Panc1 (cell line): ENCODE results near the gene IL17B. TPM values are rescaled to one million over a fixed set of nuclear protein-coding genes. Genes with fewer than 3 reads are reported as not detected.

ENCODE experiments used
- ATAC-seq: fragments of 200-7000 bp; cut with Tn5 transposase; 2 replicates; pipeline ENCODE4 v1.9.1; 2020; ENCODE audit warnings: mild to moderate bottlenecking, moderate library complexity
- BruUV-seq: library from RNA; stranded (reverse); fragments of 400-500 nt; replicated peaks from 2 replicates; lab custom pipeline; 2021; lab: Mats Ljungman, UMichigan
- CTCF ChIA-PET: fragments of 300-600 bp; sonication (Branson Sonifier 250); formaldehyde crosslinking; loops from one replicate; lab custom pipeline; 2022; ENCODE audit warnings: antibody characterized with exemption; lab: Charles Lee
- POLR2A ChIA-PET: fragments of 300-600 bp; sonication (Branson Sonifier 250); formaldehyde crosslinking; loops from one replicate; lab custom pipeline; 2022; ENCODE audit warnings: antibody characterized with exemption; lab: Charles Lee
- DNase-seq: peaks from one replicate; pipeline ENCODE4 v3.0.0-alpha.2; 2010; ENCODE audit warnings: low read depth, low spot score
- H3K27ac ChIP-seq: 2 replicates; pipeline ENCODE4 v1.5.1; 2011; ENCODE audit warnings: mild to moderate bottlenecking, low read length, inconsistent platforms
- H3K27me3 ChIP-seq: fragments of 200-500 bp; sonication (Bioruptor generic); 2 replicates; pipeline ENCODE4 v1.6.0; 2014; ENCODE audit warnings: low read length, inconsistent platforms; ENCODE audit not compliant: control insufficient read depth, insufficient read depth
- H3K36me3 ChIP-seq: fragments of 200-500 bp; sonication (Bioruptor generic); 2 replicates; pipeline ENCODE4 v1.5.1; 2014; ENCODE audit warnings: inconsistent platforms, mild to moderate bottlenecking, low read length, moderate library complexity; ENCODE audit not compliant: control insufficient read depth, insufficient read depth
- H3K4me1 ChIP-seq: 2 replicates; pipeline ENCODE4 v1.5.1; 2011; ENCODE audit warnings: inconsistent platforms, mild to moderate bottlenecking, low read length, moderate library complexity; ENCODE audit not compliant: control insufficient read depth, insufficient read depth
- H3K4me3 ChIP-seq, 2 experiments: 2 replicates each; pipeline ENCODE4 v1.5.1; 2011 to 2012; ENCODE audit warnings: low read depth in 2 of 2, low read length in 2 of 2, mild to moderate bottlenecking in 2 of 2, inconsistent platforms in 1 of 2, moderate library complexity in 1 of 2
- H3K9me3 ChIP-seq: fragments of 200-500 bp; sonication (Bioruptor generic); 2 replicates; pipeline ENCODE4 v1.5.1; 2014; ENCODE audit warnings: low read depth, mild to moderate bottlenecking, inconsistent platforms, low read length, moderate library complexity; ENCODE audit not compliant: control insufficient read depth, insufficient read depth
- POLR2AphosphoS5 ChIP-seq: IDR thresholded peaks from 2 replicates; pipeline ENCODE4 v1.6.1; 2012; ENCODE audit warnings: mild to moderate bottlenecking, low read depth, low read length, moderate library complexity
- SIN3A ChIP-seq: IDR thresholded peaks from 2 replicates; pipeline ENCODE4 v1.6.1; 2012; ENCODE audit warnings: low read depth, mild to moderate bottlenecking, low read length, moderate library complexity, borderline replicate concordance; ENCODE audit not compliant: insufficient read depth
- TCF7L2 ChIP-seq: IDR thresholded peaks from 2 replicates; pipeline ENCODE4 v1.6.1; 2011; ENCODE audit warnings: mild to moderate bottlenecking, low read depth, low read length, inconsistent platforms
- in situ Hi-C: cut with HindIII; loops from 2 replicates; pipeline ENCODE4 v1.10.0; 2016; ENCODE audit warnings: low sequenced_read_pairs, low pct_unique_long_range_greater_than_20kb
- intact Hi-C: fragments of 100-400 bp; cut with micrococcal nuclease; formaldehyde crosslinking; loops from one replicate; pipeline ENCODE4 v1.10.0; 2022; ENCODE audit not compliant: unreplicated experiment
- total RNA-seq: library from RNA; stranded (reverse); gene quantifications from one replicate; pipeline ENCODE4 v1.2.1, GENCODE V29; 2021; ENCODE audit not compliant: unreplicated experiment
- TF ChIP-seq, protein P1 (sequence below): fragments of 450-650 bp; IDR thresholded peaks from 2 replicates; pipeline ENCODE4 v1.5.1; 2017; ENCODE audit warnings: mild to moderate bottlenecking
- TF ChIP-seq, protein P2 (sequence below), 2 experiments: IDR thresholded peaks; 2 replicates each; pipeline ENCODE4 v1.6.1; 2011 to 2012; ENCODE audit warnings: low read depth in 2 of 2, control low read depth in 1 of 2, low read length in 1 of 2, mild to moderate bottlenecking in 1 of 2, moderate library complexity in 1 of 2; ENCODE audit not compliant: insufficient read depth in 1 of 2

IL17B gene
- total RNA-seq, 1 experiment from 2014 or later: not detected

GRCh38 chr5:149379818-149380374, 804 bp upstream of the IL17B start:
- Histone ChIP-seq H3K27ac (no peak overlapping the region), H3K27me3 (no peaks in the 10 kb centered on the region), H3K4me1 (0 out of 2 replicates have a peak, but pooled peaks cover 3% of the 10 kb centered on the region), H3K4me3 (no peak overlapping the region), H3K36me3 (no peaks in the 10 kb centered on the region), H3K9me3 (no peaks in the 10 kb centered on the region)
- in situ Hi-C loops: no loop called here
- TF ChIP-seq SIN3A: no peak
- TF ChIP-seq, protein P1, sequence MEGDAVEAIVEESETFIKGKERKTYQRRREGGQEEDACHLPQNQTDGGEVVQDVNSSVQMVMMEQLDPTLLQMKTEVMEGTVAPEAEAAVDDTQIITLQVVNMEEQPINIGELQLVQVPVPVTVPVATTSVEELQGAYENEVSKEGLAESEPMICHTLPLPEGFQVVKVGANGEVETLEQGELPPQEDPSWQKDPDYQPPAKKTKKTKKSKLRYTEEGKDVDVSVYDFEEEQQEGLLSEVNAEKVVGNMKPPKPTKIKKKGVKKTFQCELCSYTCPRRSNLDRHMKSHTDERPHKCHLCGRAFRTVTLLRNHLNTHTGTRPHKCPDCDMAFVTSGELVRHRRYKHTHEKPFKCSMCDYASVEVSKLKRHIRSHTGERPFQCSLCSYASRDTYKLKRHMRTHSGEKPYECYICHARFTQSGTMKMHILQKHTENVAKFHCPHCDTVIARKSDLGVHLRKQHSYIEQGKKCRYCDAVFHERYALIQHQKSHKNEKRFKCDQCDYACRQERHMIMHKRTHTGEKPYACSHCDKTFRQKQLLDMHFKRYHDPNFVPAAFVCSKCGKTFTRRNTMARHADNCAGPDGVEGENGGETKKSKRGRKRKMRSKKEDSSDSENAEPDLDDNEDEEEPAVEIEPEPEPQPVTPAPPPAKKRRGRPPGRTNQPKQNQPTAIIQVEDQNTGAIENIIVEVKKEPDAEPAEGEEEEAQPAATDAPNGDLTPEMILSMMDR: no peak
- TF ChIP-seq TCF7L2: no peak
- TF ChIP-seq, protein P2, sequence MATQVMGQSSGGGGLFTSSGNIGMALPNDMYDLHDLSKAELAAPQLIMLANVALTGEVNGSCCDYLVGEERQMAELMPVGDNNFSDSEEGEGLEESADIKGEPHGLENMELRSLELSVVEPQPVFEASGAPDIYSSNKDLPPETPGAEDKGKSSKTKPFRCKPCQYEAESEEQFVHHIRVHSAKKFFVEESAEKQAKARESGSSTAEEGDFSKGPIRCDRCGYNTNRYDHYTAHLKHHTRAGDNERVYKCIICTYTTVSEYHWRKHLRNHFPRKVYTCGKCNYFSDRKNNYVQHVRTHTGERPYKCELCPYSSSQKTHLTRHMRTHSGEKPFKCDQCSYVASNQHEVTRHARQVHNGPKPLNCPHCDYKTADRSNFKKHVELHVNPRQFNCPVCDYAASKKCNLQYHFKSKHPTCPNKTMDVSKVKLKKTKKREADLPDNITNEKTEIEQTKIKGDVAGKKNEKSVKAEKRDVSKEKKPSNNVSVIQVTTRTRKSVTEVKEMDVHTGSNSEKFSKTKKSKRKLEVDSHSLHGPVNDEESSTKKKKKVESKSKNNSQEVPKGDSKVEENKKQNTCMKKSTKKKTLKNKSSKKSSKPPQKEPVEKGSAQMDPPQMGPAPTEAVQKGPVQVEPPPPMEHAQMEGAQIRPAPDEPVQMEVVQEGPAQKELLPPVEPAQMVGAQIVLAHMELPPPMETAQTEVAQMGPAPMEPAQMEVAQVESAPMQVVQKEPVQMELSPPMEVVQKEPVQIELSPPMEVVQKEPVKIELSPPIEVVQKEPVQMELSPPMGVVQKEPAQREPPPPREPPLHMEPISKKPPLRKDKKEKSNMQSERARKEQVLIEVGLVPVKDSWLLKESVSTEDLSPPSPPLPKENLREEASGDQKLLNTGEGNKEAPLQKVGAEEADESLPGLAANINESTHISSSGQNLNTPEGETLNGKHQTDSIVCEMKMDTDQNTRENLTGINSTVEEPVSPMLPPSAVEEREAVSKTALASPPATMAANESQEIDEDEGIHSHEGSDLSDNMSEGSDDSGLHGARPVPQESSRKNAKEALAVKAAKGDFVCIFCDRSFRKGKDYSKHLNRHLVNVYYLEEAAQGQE (IDR thresholded peaks at IDR 0.05; ENCODE audit: insufficient read depth in 1 of 2, low read depth in 2 of 2, low read length in 1 of 2): no peak
- no peak for TF ChIP-seq POLR2AphosphoS5
- ChIA-PET POLR2A (no interaction called here), CTCF (interaction anchor here (0.6 to 1.1 kb wide), 3 partner anchors 12 to 54 kb away, joined by 3 to 5 read pairs (median 3); no protein-coding TSS in a partner anchor)
- BruUV-seq: no TSS peak
- DNase-seq: no peak
- intact Hi-C loops: no loop called here
- no peak for ATAC-seq

DNA sequence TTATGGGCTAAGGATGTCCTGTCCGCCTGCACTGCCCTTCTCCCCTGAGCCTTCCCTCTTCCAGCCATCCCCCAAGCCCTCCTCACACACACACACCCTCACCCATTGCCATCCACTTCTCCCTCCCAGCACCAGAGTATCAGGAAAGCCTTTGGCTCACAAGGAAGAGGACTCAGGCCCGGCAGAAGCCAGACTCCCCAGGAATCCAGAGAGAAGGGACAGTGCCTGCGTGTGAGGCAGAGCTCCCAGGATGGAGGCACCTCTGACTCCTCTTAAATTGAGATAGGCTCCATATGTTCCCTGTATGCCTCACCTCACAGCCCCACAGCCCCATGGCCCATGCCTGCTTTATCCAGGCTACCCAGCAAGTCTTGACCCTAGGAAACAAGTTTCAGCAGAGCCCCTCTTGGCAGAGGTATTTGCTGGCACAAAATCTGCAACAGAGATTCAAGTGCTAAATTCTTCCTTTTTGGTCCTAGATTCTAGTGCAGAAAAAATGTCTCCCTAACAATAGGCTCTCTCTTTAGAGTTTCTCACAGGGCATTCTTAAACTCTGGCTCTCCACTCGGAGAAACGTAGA, 761 bp downstream of the IL17B start:
- 0 out of 2 replicates have a peak, but pooled peaks cover 3% of the 10 kb centered on the region for H3K4me1 ChIP-seq
- CTCF ChIA-PET: no interaction called here
- intact Hi-C loops (no loop called here), in situ Hi-C loops (no loop called here)
- POLR2A ChIA-PET: no interaction called here
- ATAC-seq (no peak), DNase-seq (no peak)
- H3K36me3 ChIP-seq: no peaks in the 10 kb centered on the region
- no TSS peak for BruUV-seq
- no peak overlapping the region for H3K27ac ChIP-seq
- no peaks in the 10 kb centered on the region for H3K9me3 ChIP-seq
- H3K27me3 ChIP-seq: no peaks in the 10 kb centered on the region
- no peak for TF ChIP-seq SIN3A
- no peak overlapping the region for H3K4me3 ChIP-seq
